Activated CD8-positive, alpha-beta memory T cell treated with anti-CD3 and anti-CD28 coated beads, Interleukin-2, amount 50 U/mL, for 4 hours (primary cell): Measurements from ENCODE around the gene GLYR1.

ENCODE experiments used
- DNase-seq: peaks from one replicate; pipeline ENCODE4 v3.0.0-alpha.2; 2020

The GLYR1 gene

DNA sequence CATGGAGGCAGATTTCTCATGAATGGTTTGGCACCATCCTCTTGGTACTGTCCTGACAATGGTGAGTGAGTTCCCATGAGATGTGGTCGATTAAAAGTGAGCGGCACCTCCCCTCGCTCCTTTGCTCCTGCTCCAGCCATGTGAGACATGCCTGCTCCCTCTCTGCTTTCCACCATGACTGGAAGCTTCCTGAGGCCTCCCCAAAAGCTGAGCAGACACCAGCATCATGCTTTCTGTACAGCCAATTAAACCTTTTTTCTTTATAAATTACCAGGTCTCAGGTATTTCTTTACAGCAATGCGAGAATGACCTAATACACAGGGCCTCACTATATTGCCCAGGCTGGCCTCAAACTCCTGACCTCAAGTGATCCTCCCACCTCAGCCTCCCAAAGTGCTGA, 92.2 kb downstream of the GLYR1 start:
- DNase-seq = no peak

GRCh38 chr16:4753227-4753626, 93.9 kb downstream of the GLYR1 start:
- DNase-seq = no peak
